Measurements from ENCODE around the gene IL17REL. TPM values are rescaled to one million over a fixed set of nuclear protein-coding genes. Genes with fewer than 3 reads are reported as not detected.
A peak's percentile ranks its signal among the peaks of the same experiment; 100 is the strongest.

IL17REL gene
- total and polyA plus RNA-seq, 3 experiments from 2014 or later: 0.20 to 0.29 TPM; not detected in 1

DNA sequence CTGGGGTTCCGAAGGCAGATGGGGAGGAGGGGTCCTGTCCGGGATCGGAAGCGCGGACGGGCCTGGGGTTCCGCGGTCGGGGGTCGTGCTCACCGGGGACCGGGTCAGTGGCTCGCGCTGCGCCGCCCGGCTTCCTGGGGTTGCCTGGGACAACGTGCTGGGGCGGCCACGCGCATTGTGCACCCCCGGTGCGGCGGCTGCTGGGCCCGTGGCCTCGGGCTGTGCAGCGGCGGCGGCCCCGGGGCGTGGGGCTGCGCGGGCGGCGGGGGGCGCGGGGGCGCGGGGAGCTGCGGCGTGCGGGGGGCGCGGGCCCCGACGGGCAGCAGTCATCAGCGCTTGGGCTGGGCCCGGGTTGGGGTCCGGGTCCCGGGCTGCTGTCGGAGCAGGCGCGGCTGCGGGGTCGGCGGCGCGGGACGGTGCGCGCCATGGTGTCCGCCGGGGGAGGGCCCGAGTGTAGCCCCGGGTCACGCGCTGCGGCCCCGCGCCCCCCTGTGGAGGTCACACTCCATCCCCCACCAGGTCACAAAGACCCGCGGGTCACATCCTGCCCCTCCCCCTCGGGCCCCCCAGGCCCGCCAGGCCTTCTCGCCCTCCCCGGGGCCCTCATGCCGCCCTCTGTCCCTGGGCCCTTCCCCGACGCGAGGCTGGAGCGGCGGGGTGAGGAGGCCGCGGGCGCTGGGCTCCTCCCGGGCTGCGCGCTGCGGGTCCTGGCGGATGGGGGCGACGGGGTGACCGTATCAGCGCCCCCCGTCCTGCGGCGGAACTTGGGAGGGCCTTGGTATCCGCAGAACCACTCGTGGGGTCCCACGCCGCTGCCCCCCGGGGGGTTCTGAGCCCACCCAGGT is 45.7 kb upstream of the IL17REL start, which contains the start of gene TTLL8:
Gene TTLL8, minus strand, starts transcription at position 238 of the 845 bp plus-strand sequence.
- Mint-ChIP-seq H3K4me3 (peak within 1 kb of the TSS in 2 of 7 donors; percentile 24 to 27), H3K36me3 (peaks cover 0 to 3% (median 0%) of the 10 kb centered on the region in 3 donors), H3K9me3 (peaks cover 0 to 8% (median 4%) of the 10 kb centered on the region in 5 donors), H3K27me3 (peaks cover 15 to 48% of the 10 kb centered on the region in 2 donors), H3K27ac (no peak within 1 kb of the TSS), H3K4me1 (peaks cover 0 to 12% (median 0%) of the 10 kb centered on the region in 3 donors)
- DNase-seq: no peak
- H3K27me3 ChIP-seq (ENCODE audit: insufficient read depth, low read length, poor library complexity, severe bottlenecking): peaks cover 4% of the 10 kb centered on the region
- no peak within 1 kb of the TSS for H3K4me3 ChIP-seq (ENCODE audit: low read length)
- POLR2A ChIA-PET: no interaction called here
- H3K9me3 ChIP-seq (ENCODE audit: low read length): no peaks in the 10 kb centered on the region
- H3K4me1 ChIP-seq (ENCODE audit: insufficient read depth, low read length): no peaks in the 10 kb centered on the region
- no peaks in the 10 kb centered on the region for H3K36me3 ChIP-seq (ENCODE audit: insufficient read depth, low read length)
- no peak within 1 kb of the TSS for H3K27ac ChIP-seq (ENCODE audit: low read depth, low read length)
- CTCF ChIA-PET: no interaction called here

GRCh38 chr22:50057278-50058060 is 44.9 kb upstream of the IL17REL start:
- CTCF ChIA-PET: no interaction called here

DNA sequence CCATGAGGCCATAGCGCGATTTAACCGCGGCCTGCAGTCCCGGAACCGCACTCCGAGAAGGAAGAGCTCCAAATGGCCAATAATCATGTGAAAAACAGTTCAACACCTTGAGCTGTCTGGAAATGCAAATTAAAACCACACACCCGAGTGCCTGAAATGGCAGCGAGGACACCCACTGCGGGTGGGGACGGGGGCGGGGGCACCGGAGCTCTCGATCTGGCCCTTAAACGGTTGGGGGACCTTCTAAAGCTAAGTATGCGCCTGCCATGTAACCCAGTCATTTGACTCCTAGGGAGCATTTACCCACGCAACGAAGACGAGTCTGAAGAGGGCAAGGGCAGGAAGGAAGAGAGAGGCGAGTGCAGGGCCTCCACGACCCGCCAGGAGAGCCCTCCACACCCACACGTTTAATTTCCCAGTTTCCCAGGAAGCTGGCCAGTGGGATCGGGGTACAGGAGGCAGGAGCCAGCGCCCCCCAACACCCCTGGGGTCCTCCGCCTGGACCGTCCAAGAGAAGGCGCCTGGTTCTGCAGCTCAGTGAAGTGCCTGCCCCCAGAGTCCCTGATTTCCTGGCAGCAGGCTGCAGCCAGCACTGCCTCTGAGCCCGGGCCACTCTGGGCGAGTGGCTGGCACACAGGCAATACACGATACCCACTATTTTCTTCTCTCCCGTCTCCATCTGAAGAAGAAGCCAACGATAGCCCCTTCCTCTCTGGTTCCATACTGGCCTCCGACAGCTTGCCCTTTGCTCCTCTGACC is 43.8 kb upstream of the IL17REL start:
- Histone ChIP-seq H3K9me3 (ENCODE audit: low read length) (no peaks in the 10 kb centered on the region), H3K4me3 (ENCODE audit: low read length) (no peak overlapping the region), H3K27ac (ENCODE audit: low read depth, low read length) (no peak overlapping the region), H3K27me3 (ENCODE audit: insufficient read depth, low read length, poor library complexity, severe bottlenecking) (peaks cover 4% of the 10 kb centered on the region), H3K4me1 (ENCODE audit: insufficient read depth, low read length) (no peaks in the 10 kb centered on the region), H3K36me3 (ENCODE audit: insufficient read depth, low read length) (no peaks in the 10 kb centered on the region)
- Mint-ChIP-seq H3K27ac (no peak overlapping the region), H3K4me3 (no peak overlapping the region), H3K9me3 (peaks cover 2 to 8% (median 5%) of the 10 kb centered on the region in 5 donors), H3K4me1 (peaks cover 0 to 12% (median 0%) of the 10 kb centered on the region in 3 donors), H3K27me3 (peaks cover 15 to 59% of the 10 kb centered on the region in 2 donors), H3K36me3 (peaks cover 0 to 3% (median 0%) of the 10 kb centered on the region in 3 donors)
- ChIA-PET POLR2A (no interaction called here), CTCF (interaction anchor here (0.7 to 1.2 kb wide), 2 partner anchors 26 to 320 kb away, joined by 3 read pairs; no protein-coding TSS in a partner anchor)
- no peak for DNase-seq

More at GRCh38 chr22:50057278-50058060, 44.9 kb upstream of the IL17REL start:
- peaks cover 0 to 12% (median 0%) of the 10 kb centered on the region in 3 donors for H3K4me1 Mint-ChIP-seq
- H3K36me3 Mint-ChIP-seq: peaks cover 0 to 3% (median 0%) of the 10 kb centered on the region in 3 donors
- H3K27ac Mint-ChIP-seq: no peak overlapping the region
- Histone ChIP-seq H3K27ac (ENCODE audit: low read depth, low read length) (no peak overlapping the region), H3K9me3 (ENCODE audit: low read length) (no peaks in the 10 kb centered on the region), H3K4me1 (ENCODE audit: insufficient read depth, low read length) (no peaks in the 10 kb centered on the region), H3K36me3 (ENCODE audit: insufficient read depth, low read length) (no peaks in the 10 kb centered on the region), H3K27me3 (ENCODE audit: insufficient read depth, low read length, poor library complexity, severe bottlenecking) (peaks cover 4% of the 10 kb centered on the region), H3K4me3 (ENCODE audit: low read length) (no peak overlapping the region)
- peak overlapping the region in 2 of 7 donors; percentile 24 to 27 for H3K4me3 Mint-ChIP-seq
- POLR2A ChIA-PET: no interaction called here
- peaks cover under 1 to 8% (median 4%) of the 10 kb centered on the region in 5 donors for H3K9me3 Mint-ChIP-seq
- H3K27me3 Mint-ChIP-seq: peaks cover 15 to 51% of the 10 kb centered on the region in 2 donors
- DNase-seq: no peak

DNA sequence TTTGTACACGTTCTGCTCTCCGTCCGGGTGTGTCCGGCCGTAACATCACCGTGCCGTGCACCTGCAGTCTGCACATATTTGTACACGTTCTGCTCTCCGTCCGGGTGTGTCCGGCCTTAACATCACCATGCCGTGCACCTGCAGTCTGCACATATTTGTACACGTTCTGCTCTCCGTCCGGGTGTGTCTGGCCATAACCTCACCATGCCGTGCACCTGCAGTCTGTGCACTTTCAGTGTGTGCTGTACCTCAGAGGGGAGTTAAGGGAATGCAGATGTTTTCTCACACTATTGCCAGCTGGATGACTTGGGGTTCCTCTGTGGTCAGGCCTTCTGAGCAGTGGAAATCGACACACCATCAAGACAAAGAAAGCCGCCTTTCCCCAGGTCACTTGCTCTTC is 41.3 kb upstream of the IL17REL start:
- no peaks in the 10 kb centered on the region for H3K36me3 ChIP-seq (ENCODE audit: insufficient read depth, low read length)
- DNase-seq: peak in 1 of 5 donors; percentile 24
- H3K27ac ChIP-seq (ENCODE audit: low read depth, low read length): no peak overlapping the region
- peaks cover 0 to 3% (median 0%) of the 10 kb centered on the region in 3 donors for H3K36me3 Mint-ChIP-seq
- ChIA-PET CTCF (no interaction called here), POLR2A (no interaction called here)
- H3K9me3 Mint-ChIP-seq: peaks cover 2 to 8% (median 5%) of the 10 kb centered on the region in 5 donors
- H3K4me3 ChIP-seq (ENCODE audit: low read length): no peak overlapping the region
- peaks cover 14 to 57% of the 10 kb centered on the region in 2 donors for H3K27me3 Mint-ChIP-seq
- no peak overlapping the region for H3K27ac Mint-ChIP-seq
- no peaks in the 10 kb centered on the region for H3K4me1 ChIP-seq (ENCODE audit: insufficient read depth, low read length)
- H3K9me3 ChIP-seq (ENCODE audit: low read length): no peaks in the 10 kb centered on the region
- H3K4me3 Mint-ChIP-seq: no peak overlapping the region
- H3K27me3 ChIP-seq (ENCODE audit: insufficient read depth, low read length, poor library complexity, severe bottlenecking): peaks cover 4% of the 10 kb centered on the region
- H3K4me1 Mint-ChIP-seq: peaks cover 0 to 4% (median 0%) of the 10 kb centered on the region in 3 donors

- ChIA-PET POLR2A (no interaction called here), CTCF (no interaction called here)
- Mint-ChIP-seq H3K9me3 (peaks cover 2 to 8% (median 5%) of the 10 kb centered on the region in 5 donors), H3K4me1 (no peaks in the 10 kb centered on the region), H3K27ac (no peak overlapping the region), H3K27me3 (peaks cover 12 to 59% of the 10 kb centered on the region in 2 donors), H3K36me3 (peaks cover 0 to 3% (median 0%) of the 10 kb centered on the region in 3 donors), H3K4me3 (no peak overlapping the region)
- peak in 1 of 5 donors; percentile 28 for DNase-seq
- H3K4me1 ChIP-seq (ENCODE audit: insufficient read depth, low read length): no peaks in the 10 kb centered on the region
- H3K27ac ChIP-seq (ENCODE audit: low read depth, low read length): no peak overlapping the region
- H3K36me3 ChIP-seq (ENCODE audit: insufficient read depth, low read length): no peaks in the 10 kb centered on the region
- no peaks in the 10 kb centered on the region for H3K9me3 ChIP-seq (ENCODE audit: low read length)
- H3K27me3 ChIP-seq (ENCODE audit: insufficient read depth, low read length, poor library complexity, severe bottlenecking): no peaks in the 10 kb centered on the region
- H3K4me3 ChIP-seq (ENCODE audit: low read length): no peak overlapping the region
These were observed 39.4 kb upstream of the IL17REL start for GRCh38 chr22:50051930-50052329.

- Mint-ChIP-seq H3K4me1 (peaks cover 3 to 4% (median 4%) of the 10 kb centered on the region in 3 donors), H3K27ac (no peak overlapping the region), H3K9me3 (peaks cover 2 to 8% (median 5%) of the 10 kb centered on the region in 5 donors), H3K4me3 (no peak overlapping the region), H3K36me3 (peaks cover 0 to 3% (median 0%) of the 10 kb centered on the region in 3 donors), H3K27me3 (peaks cover 4 to 37% of the 10 kb centered on the region in 2 donors)
- Histone ChIP-seq H3K27ac (ENCODE audit: low read depth, low read length) (no peak overlapping the region), H3K27me3 (ENCODE audit: insufficient read depth, low read length, poor library complexity, severe bottlenecking) (no peaks in the 10 kb centered on the region), H3K9me3 (ENCODE audit: low read length) (no peaks in the 10 kb centered on the region), H3K4me3 (ENCODE audit: low read length) (no peak overlapping the region), H3K36me3 (ENCODE audit: insufficient read depth, low read length) (no peaks in the 10 kb centered on the region), H3K4me1 (ENCODE audit: insufficient read depth, low read length) (no peaks in the 10 kb centered on the region)
- ChIA-PET CTCF (interaction anchor here (0.8 kb wide), 1 partner anchor 36 kb away, joined by 3 read pairs; no protein-coding TSS in a partner anchor), POLR2A (no interaction called here)
- peak in 1 of 5 donors; percentile 13 for DNase-seq
These were observed 37.0 kb upstream of the IL17REL start for GRCh38 chr22:50049299-50050195.

DNA sequence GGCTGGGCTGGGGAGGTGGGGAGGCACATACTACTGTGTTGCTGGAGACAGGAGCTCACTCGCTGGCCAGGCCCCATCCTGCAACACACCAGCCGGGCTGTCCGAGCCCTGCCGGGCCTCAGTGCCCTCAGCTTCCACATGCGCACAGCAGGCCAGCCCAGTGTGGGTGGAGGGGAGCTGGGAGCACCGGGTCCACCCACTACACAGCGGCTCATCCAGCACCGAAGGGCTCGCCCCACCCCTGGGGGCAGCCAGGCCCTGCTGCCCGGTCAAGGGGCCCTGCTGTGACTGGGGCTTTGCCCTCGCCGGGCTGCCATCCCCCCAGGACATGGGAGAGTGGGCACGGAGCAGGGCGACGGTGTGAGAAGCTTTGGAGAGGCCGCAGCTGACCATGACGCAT is 36.3 kb upstream of the IL17REL start:
- Histone ChIP-seq H3K4me3 (ENCODE audit: low read length) (no peak overlapping the region), H3K4me1 (ENCODE audit: insufficient read depth, low read length) (no peaks in the 10 kb centered on the region), H3K27me3 (ENCODE audit: insufficient read depth, low read length, poor library complexity, severe bottlenecking) (no peaks in the 10 kb centered on the region), H3K9me3 (ENCODE audit: low read length) (no peaks in the 10 kb centered on the region), H3K27ac (ENCODE audit: low read depth, low read length) (no peak overlapping the region), H3K36me3 (ENCODE audit: insufficient read depth, low read length) (no peaks in the 10 kb centered on the region)
- Mint-ChIP-seq H3K36me3 (peaks cover 0 to 2% (median 0%) of the 10 kb centered on the region in 3 donors), H3K27me3 (peaks cover 4 to 32% of the 10 kb centered on the region in 2 donors), H3K4me1 (peaks cover 5 to 9% (median 7%) of the 10 kb centered on the region in 3 donors), H3K4me3 (no peak overlapping the region), H3K9me3 (peaks cover 2 to 7% (median 3%) of the 10 kb centered on the region in 5 donors), H3K27ac (no peak overlapping the region)
- DNase-seq: peak in 1 of 5 donors; percentile 15
- ChIA-PET CTCF (no interaction called here), POLR2A (no interaction called here)
